ENCODE measurements around the gene CSNK2B.
A peak's percentile ranks its signal among the peaks of the same experiment; 100 is the strongest.

Gene CSNK2B

GRCh38 chr6:31665501-31666336 is at the start of gene CSNK2B:
TSS of gene CSNK2B (plus strand) at chr6:31666080. CDS start at chr6:31666832, 752 bp downstream.
- DNase-seq = peak; percentile 92 to 99 (median 98)

GRCh38 chr6:31617010-31617409 is 48.9 kb upstream of the CSNK2B start:
- DNase-seq = no peak

- DNase-seq = peak; percentile 92 to 100 (median 98)
Measured at GRCh38 chr6:31619805-31620585, 45.9 kb upstream of the CSNK2B start.

- peak in 9 of 14 donors; percentile 78 to 99 (median 85) for DNase-seq
Measured at GRCh38 chr6:31620586-31621319, 45.1 kb upstream of the CSNK2B start, which contains the start of gene PRRC2A. TSS of gene PRRC2A (plus strand) at chr6:31620715. CDS start at chr6:31622790, 2,075 bp downstream.

GRCh38 chr6:31621320-31621939 is 44.5 kb upstream of the CSNK2B start:
- peak in 1 of 14 donors; percentile 5 for DNase-seq

DNA sequence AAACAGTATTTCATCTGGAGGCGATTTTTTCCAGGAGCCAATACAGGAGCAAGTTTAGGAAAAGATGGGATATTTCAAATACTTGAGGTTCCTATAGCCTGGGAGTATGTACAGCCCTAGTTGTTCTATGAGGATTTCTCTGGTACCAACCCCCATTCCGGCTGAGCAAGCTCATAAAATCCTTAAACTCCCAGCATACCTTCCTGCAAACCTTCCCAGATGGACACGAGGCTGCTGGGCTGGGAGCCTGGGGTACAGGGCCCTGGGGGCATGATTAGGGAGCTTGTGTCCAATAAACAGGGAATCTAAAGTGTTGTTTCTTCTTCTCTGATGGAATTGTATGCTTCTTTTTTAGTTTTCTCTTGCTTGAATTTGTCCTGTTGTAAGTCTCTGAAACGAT is 43.9 kb upstream of the CSNK2B start:
- peak in 1 of 14 donors; percentile 13 for DNase-seq

DNA sequence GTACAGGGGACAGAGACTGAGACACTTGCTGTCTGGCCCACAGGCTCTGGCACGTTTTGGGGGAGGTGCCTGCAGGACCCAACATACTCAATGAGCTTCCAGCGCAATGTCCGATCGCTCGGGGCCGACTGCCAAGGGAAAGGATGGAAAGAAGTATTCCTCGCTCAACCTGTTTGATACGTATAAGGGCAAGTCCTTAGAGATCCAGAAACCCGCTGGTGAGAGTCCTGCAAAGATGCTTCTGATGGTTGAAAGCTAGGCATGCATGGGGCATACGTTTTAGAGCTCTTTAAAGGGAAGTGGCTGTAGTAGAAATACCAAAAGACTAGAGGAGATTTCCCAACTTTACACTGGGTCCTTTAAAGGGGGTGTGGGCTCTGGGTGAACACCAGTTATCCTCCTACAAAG is 43.2 kb upstream of the CSNK2B start:
- DNase-seq = peak in 1 of 14 donors; percentile 10

GRCh38 chr6:31624070-31624469 is 41.8 kb upstream of the CSNK2B start:
- no peak for DNase-seq

GRCh38 chr6:31626952-31627351 is 38.9 kb upstream of the CSNK2B start:
- no peak for DNase-seq

DNA sequence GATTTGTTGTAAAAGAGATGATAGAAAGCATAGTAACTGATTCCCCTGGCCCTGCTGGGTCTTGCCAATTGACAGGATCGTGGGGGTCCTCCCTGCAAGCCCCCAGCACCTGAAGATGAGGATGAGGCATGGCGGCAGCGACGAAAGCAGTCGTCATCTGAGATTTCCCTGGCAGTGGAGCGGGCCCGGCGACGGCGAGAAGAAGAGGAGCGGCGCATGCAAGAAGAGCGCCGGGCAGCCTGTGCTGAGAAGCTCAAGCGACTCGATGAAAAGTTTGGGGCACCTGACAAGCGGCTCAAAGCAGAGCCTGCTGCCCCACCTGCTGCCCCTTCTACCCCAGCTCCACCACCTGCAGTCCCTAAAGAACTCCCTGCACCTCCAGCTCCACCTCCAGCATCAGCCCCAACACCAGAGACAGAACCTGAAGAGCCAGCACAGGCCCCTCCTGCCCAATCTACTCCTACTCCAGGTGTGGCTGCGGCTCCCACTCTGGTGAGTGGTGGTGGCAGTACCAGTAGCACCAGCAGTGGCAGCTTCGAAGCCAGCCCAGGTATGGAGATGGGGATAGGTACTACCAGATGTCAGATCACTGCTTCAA is 38.1 kb upstream of the CSNK2B start:
- DNase-seq = no peak

GRCh38 chr6:31629014-31629413 is 36.9 kb upstream of the CSNK2B start:
- no peak for DNase-seq

DNA sequence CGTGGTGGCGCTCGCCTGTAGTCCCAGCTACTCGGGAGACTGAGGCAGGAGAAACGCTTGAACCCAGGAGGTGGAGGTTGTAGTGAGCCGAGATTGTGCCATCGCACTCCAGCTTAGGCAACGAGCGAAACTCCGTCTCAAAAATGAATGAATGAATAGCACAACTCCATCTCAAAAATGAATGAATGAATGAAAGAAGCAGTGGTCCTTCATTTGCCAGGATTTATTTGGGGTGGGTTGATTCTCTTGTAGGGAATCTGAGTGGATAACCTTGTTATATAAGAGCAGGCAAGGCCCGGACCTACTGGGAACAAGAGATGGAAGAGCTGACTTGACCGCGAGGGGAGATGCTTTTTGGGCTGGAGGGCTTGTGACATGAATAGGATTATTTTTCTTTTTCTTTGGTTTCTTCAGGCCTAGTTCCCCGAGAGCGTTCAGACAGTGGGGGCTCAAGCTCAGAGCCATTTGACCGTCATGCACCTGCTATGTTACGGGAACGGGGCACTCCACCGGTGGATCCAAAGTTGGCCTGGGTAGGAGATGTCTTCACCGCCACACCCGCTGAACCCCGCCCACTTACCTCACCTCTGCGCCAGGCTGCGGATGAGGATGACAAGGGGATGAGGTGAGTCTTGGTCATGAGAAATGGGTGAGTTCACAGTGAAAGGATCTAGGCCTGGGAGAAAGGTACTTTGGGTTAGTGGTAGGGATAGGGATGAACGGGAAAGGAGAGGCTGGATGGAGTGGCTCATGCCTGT is 35.5 kb upstream of the CSNK2B start:
- no peak for DNase-seq

DNA sequence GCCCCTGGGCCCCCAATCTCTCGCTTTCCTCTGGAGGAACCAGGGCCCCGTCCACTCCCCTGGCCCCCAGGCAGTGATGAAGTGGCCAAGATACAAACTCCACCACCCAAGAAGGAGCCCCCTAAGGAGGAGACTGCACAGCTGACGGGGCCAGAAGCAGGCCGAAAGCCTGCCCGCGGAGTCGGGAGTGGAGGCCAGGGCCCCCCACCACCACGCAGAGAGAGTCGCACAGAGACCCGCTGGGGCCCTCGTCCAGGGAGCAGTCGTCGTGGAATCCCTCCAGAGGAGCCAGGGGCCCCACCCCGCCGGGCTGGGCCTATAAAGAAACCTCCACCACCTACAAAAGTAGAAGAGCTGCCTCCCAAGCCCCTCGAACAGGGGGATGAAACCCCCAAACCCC is 34.7 kb upstream of the CSNK2B start:
- DNase-seq = no peak

DNA sequence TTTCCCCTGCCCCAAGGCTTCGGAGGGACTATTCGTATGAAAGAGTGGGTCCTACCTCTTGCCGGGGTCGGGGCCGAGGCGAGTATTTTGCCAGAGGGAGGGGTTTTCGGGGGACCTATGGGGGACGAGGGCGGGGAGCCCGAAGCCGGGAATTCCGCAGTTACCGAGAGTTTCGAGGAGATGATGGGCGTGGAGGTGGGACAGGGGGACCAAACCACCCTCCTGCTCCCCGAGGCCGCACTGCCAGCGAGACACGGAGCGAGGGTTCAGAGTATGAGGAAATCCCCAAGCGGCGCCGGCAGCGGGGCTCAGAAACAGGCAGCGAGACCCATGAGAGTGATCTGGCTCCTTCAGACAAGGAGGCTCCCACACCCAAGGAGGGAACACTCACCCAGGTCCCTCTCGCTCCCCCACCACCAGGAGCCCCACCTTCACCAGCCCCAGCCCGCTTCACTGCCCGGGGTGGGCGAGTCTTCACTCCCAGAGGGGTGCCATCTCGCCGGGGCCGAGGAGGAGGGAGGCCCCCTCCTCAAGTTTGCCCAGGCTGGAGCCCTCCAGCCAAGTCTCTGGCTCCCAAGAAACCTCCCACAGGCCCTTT is 34.1 kb upstream of the CSNK2B start:
- no peak for DNase-seq

DNA sequence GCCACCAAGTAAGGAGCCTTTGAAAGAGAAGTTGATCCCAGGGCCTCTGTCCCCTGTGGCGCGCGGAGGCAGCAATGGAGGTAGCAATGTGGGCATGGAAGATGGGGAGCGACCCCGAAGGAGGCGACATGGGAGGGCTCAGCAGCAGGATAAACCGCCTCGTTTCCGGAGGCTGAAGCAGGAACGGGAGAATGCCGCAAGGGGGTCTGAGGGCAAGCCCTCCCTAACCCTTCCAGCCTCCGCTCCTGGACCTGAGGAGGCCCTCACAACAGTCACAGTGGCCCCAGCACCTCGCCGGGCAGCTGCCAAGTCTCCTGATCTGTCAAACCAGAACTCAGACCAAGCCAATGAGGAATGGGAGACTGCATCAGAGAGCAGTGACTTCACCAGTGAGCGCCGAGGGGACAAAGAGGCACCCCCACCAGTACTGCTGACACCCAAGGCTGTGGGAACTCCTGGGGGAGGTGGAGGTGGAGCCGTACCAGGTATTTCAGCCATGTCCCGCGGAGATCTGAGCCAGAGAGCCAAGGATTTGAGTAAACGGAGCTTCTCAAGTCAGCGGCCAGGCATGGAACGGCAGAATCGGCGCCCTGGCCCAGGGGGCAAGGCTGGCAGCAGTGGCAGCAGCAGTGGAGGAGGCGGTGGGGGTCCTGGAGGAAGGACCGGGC is 33.5 kb upstream of the CSNK2B start:
- no peak for DNase-seq

GRCh38 chr6:31633447-31633846 is 32.4 kb upstream of the CSNK2B start:
- DNase-seq = no peak

- DNase-seq = no peak
Measured at GRCh38 chr6:31634131-31634530, 31.7 kb upstream of the CSNK2B start.

DNA sequence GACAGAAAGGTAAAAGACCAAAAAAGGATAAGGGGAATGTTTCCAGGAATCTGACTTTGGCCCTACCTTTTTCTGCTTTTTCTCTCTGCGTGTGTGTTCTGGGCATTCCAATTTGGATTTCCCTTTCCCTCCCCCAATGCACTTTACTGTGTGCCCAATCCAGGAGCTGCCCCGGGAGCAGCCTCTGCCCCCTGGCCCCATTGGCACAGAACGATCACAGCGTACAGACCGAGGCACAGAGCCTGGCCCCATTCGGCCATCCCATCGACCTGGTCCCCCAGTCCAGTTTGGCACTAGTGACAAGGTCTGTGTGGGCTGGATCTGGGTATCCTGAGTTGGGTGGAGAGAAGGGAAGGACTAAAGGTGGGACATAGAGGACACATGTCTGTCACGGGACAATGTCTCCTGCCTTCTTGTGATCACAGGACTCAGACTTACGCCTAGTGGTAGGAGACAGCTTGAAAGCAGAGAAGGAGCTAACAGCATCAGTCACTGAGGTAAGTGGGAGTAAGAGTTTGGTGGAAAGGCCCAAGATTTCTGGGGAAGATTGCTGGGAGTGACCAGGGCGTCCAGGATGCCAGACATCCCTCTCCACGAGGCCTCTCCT is 30.8 kb upstream of the CSNK2B start:
- DNase-seq = no peak

Data from C1 segment of cervical spinal cord (tissue), 14 donors.